ENCODE measurements around the gene OR52H1. TPM values are rescaled to one million over a fixed set of nuclear protein-coding genes. Genes with fewer than 3 reads are reported as not detected.

Gene OR52H1
- total RNA-seq, 5 donors from 2014 or later (not counting 1 experiment from before 2014, with no cell fraction given) = 0.25 to 0.26 TPM; not detected in 3

DNA sequence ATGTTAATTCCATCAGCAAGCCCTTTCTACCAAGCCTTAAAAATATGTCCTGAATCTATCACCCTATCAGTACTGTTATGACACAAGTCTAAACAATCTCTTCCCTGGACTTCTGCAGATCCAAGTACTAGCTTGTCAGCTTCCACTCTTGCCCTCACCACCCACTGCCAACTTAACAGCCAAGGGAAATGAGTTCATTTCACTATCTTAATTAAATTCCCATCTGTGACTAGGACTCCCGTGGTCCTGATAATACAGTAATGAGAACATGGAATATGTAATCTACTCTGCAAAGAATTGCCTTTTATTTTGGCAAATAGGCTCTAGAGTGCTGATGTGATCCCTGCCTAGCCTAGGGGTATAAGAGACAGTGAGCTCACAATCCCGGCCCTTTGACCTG lies 48.7 kb downstream of the OR52H1 start:
- Histone ChIP-seq H3K27me3 (replicated peaks in 1 of 2; ENCODE audit: control insufficient read depth in 2 of 2, extremely low read depth in 1 of 2, insufficient read depth in 2 of 2, low read length in 1 of 2) (no peaks in the 10 kb centered on the region), H3K36me3 (ENCODE audit: control insufficient read depth in 2 of 2, extremely low read depth in 1 of 2, insufficient read depth in 1 of 2, low read length in 1 of 2) (no peaks in the 10 kb centered on the region), H3K4me1 (ENCODE audit: control insufficient read depth in 1 of 2, extremely low read depth in 1 of 2, insufficient read depth in 2 of 2, low read length in 2 of 2) (no peaks in the 10 kb centered on the region), H3K9me3 (no peaks in the 10 kb centered on the region), H3K4me3 (ENCODE audit: control insufficient read depth in 1 of 2, extremely low read depth in 1 of 2, low read length in 1 of 2) (no peak overlapping the region), H3K27ac (ENCODE audit: low read length) (no peak overlapping the region)
- CTCF ChIA-PET = interaction anchor here in 1 of 2 donors (0.5 kb wide), 1 partner anchor 14 kb away, joined by 7 read pairs; no protein-coding TSS in a partner anchor
- Mint-ChIP-seq H3K27ac (no peak overlapping the region), H3K4me3 (no peak overlapping the region), H3K27me3 (peaks cover 7 to 8% of the 10 kb centered on the region in 2 donors), H3K4me1 (no peaks in the 10 kb centered on the region), H3K36me3 (no peaks in the 10 kb centered on the region), H3K9me3 (no peaks in the 10 kb centered on the region)
- WGBS (ENCODE audit: insufficient coverage) = no CpG with 5 or more reads among the region's 2 CpGs
- DNase-seq (no peak), ATAC-seq (replicated peaks in 1 of 4) (no peak)
- POLR2A ChIA-PET = no interaction called here

Other genes with a start within 250 kb of the OR52H1 start
- gene OR51B4, start 246.6 kb downstream of the OR52H1 start, total RNA-seq = not detected
- not detected for gene OR51B2, start 224.2 kb downstream of the OR52H1 start, total RNA-seq
- under 1 TPM in 2 of 5 donors, not detected in 3; 0.39 to 0.45 TPM for gene OR51B5, start 205.0 kb downstream of the OR52H1 start, total RNA-seq
- gene OR51B6, start 197.0 kb downstream of the OR52H1 start, total RNA-seq = not detected
- gene OR51M1, start 164.7 kb downstream of the OR52H1 start, total RNA-seq = not detected
- gene OR51Q1, start 126.4 kb downstream of the OR52H1 start, total RNA-seq = not detected
- not detected for gene OR51I1, start 107.0 kb downstream of the OR52H1 start, total RNA-seq
- gene OR51I2, start 99.2 kb downstream of the OR52H1 start, total RNA-seq = not detected
- gene OR52D1, start 59.9 kb downstream of the OR52H1 start, total RNA-seq = not detected
- gene UBQLN3, start 38.6 kb downstream of the OR52H1 start, total RNA-seq = under 1 TPM in 3 of 5 donors, not detected in 2; 0.16 to 0.37 (median 0.25) TPM
- gene UBQLNL, start 31.8 kb downstream of the OR52H1 start, total RNA-seq = 1 to 10 TPM in 1 of 5 donors, under 1 TPM in 4; 0.46 to 1.0 (median 0.63) TPM
- gene OR52B6, start 32.3 kb upstream of the OR52H1 start, total RNA-seq = not detected
- under 1 TPM in 2 of 5 donors, not detected in 3; 0.13 to 0.14 TPM for gene TRIM6, start 48.1 kb upstream of the OR52H1 start, total RNA-seq
- gene TRIM34, start 76.5 kb upstream of the OR52H1 start, total RNA-seq = 10 to 100 TPM in 3 of 5 donors, 1 to 10 TPM in 2; 7.4 to 13.5 (median 10.4) TPM
- 10 to 100 TPM; 17.6 to 38.2 (median 31.6) TPM for gene TRIM5, start 136.5 kb upstream of the OR52H1 start, total RNA-seq
- 100 to 1,000 TPM; 256 to 397 (median 320) TPM for gene TRIM22, start 141.2 kb upstream of the OR52H1 start, total RNA-seq
- gene OR56B1, start 187.9 kb upstream of the OR52H1 start, total RNA-seq = under 1 TPM; 0.20 to 0.78 (median 0.37) TPM
- gene OR52N4, start 205.7 kb upstream of the OR52H1 start, total RNA-seq = 1 to 10 TPM; 1.4 to 3.8 (median 2.3) TPM
- gene OR52N5, start 234.8 kb upstream of the OR52H1 start, total RNA-seq = not detected
- not detected for gene OR52N1, start 242.7 kb upstream of the OR52H1 start, total RNA-seq